H9 (cell line): ENCODE results near the gene MAPK8IP1. TPM values are rescaled to one million over a fixed set of nuclear protein-coding genes. Genes with fewer than 3 reads are reported as not detected.

Experiments used
- DNase-seq: peaks from one replicate; pipeline ENCODE4 v3.0.0-alpha.2; 2017
- H2AFZ ChIP-seq: one replicate; pipeline ENCODE4 v1.6.1; 2013; ENCODE audit warnings: mild to moderate bottlenecking, low read length, control low read depth, moderate library complexity
- H2AK5ac ChIP-seq: 2 replicates; pipeline ENCODE4 v1.6.1; 2013; ENCODE audit warnings: low read length, control low read depth, mixed read lengths; ENCODE audit not compliant: insufficient read length
- H2BK120ac ChIP-seq: one replicate; pipeline ENCODE4 v1.6.1; 2013; ENCODE audit warnings: low read depth, mild to moderate bottlenecking, low read length, control low read depth, inconsistent platforms; ENCODE audit not compliant: poor library complexity, severe bottlenecking
- H2BK12ac ChIP-seq: 2 replicates; pipeline ENCODE4 v1.6.1; 2013; ENCODE audit warnings: low read length, control low read depth, mixed read lengths, low read depth; ENCODE audit not compliant: insufficient read length
- H2BK15ac ChIP-seq: 2 replicates; pipeline ENCODE4 v1.6.1; 2013; ENCODE audit warnings: low read depth, low read length, control low read depth
- H2BK20ac ChIP-seq: one replicate; pipeline ENCODE4 v1.6.1; 2013; ENCODE audit warnings: low read depth, mild to moderate bottlenecking, low read length, control low read depth, inconsistent platforms; ENCODE audit not compliant: poor library complexity, severe bottlenecking
- H2BK5ac ChIP-seq: 2 replicates; pipeline ENCODE4 v1.6.1; 2013; ENCODE audit warnings: low read length, control low read depth, mixed read lengths; ENCODE audit not compliant: insufficient read length
- H3K14ac ChIP-seq: 2 replicates; pipeline ENCODE4 v1.6.1; 2013; ENCODE audit warnings: low read length, control low read depth; ENCODE audit not compliant: insufficient read depth
- H3K18ac ChIP-seq: 2 replicates; pipeline ENCODE4 v1.6.1; 2013; ENCODE audit warnings: low read depth, mild to moderate bottlenecking, mixed read lengths, low read length, control low read depth; ENCODE audit not compliant: insufficient read length
- H3K23ac ChIP-seq: 2 replicates; pipeline ENCODE4 v1.6.1; 2013; ENCODE audit warnings: low read length, control low read depth, mixed read lengths, low read depth; ENCODE audit not compliant: insufficient read length
- H3K23me2 ChIP-seq: 2 replicates; pipeline ENCODE4 v1.6.1; 2013; ENCODE audit warnings: low read depth, mild to moderate bottlenecking, mixed read lengths, low read length, control low read depth; ENCODE audit not compliant: insufficient read length, poor library complexity, severe bottlenecking
- H3K27ac ChIP-seq: 2 replicates; pipeline ENCODE4 v1.5.1; 2013; ENCODE audit warnings: low read length, control low read depth, mixed read lengths, low read depth; ENCODE audit not compliant: insufficient read length
- H3K27me3 ChIP-seq: 2 replicates; pipeline ENCODE4 v1.6.1; 2013; ENCODE audit warnings: low read length, control low read depth, inconsistent platforms; ENCODE audit not compliant: insufficient read depth
- H3K4ac ChIP-seq: 2 replicates; pipeline ENCODE4 v1.6.1; 2013; ENCODE audit warnings: low read depth, mild to moderate bottlenecking, control low read depth, inconsistent platforms, low read length, moderate library complexity
- H3K4me1 ChIP-seq: 2 replicates; pipeline ENCODE4 v1.6.1; 2013; ENCODE audit warnings: low read length, control low read depth, inconsistent platforms; ENCODE audit not compliant: insufficient read depth
- H3K4me2 ChIP-seq: 2 replicates; pipeline ENCODE4 v1.6.1; 2013; ENCODE audit warnings: low read length, control low read depth, mixed read lengths; ENCODE audit not compliant: insufficient read length, insufficient read depth
- H3K56ac ChIP-seq: 2 replicates; pipeline ENCODE4 v1.6.1; 2013; ENCODE audit warnings: low read depth, mild to moderate bottlenecking, mixed read lengths, low read length, control low read depth; ENCODE audit not compliant: insufficient read length
- H3K79me1 ChIP-seq: 2 replicates; pipeline ENCODE4 v1.6.1; 2013; ENCODE audit warnings: low read depth, mild to moderate bottlenecking, moderate library complexity, low read length, control low read depth, inconsistent platforms; ENCODE audit not compliant: insufficient read depth, poor library complexity, severe bottlenecking
- H3K79me2 ChIP-seq: 2 replicates; pipeline ENCODE4 v1.6.1; 2013; ENCODE audit warnings: low read length, control low read depth, inconsistent platforms; ENCODE audit not compliant: insufficient read depth
- H3K9ac ChIP-seq: 2 replicates; pipeline ENCODE4 v1.6.1; 2013; ENCODE audit warnings: low read length, control low read depth, mixed read lengths; ENCODE audit not compliant: insufficient read length; ENCODE audit errors: extremely low read depth
- H3K9me3 ChIP-seq: one replicate; pipeline ENCODE4 v1.6.1; 2013; ENCODE audit warnings: low read depth, low read length, inconsistent platforms; ENCODE audit not compliant: control insufficient read depth
- H3T11ph ChIP-seq: one replicate; pipeline ENCODE4 v1.6.1; 2013; ENCODE audit warnings: mild to moderate bottlenecking, low read length, control low read depth, inconsistent platforms
- H4K20me1 ChIP-seq: one replicate; pipeline ENCODE4 v1.6.1; 2013; ENCODE audit not compliant: control insufficient read depth, insufficient read length, insufficient read depth
- H4K5ac ChIP-seq: 2 replicates; pipeline ENCODE4 v1.6.1; 2013; ENCODE audit warnings: low read depth, mild to moderate bottlenecking, mixed read lengths, low read length, control low read depth; ENCODE audit not compliant: insufficient read length
- H4K8ac ChIP-seq: replicated peaks from 2 replicates; pipeline ENCODE4 v1.6.1; 2013; ENCODE audit warnings: low read length, control low read depth, mixed read lengths, low read depth; ENCODE audit not compliant: insufficient read length
- H4K91ac ChIP-seq: 2 replicates; pipeline ENCODE4 v1.6.1; 2013; ENCODE audit warnings: low read depth, mild to moderate bottlenecking, moderate library complexity, mixed read lengths, low read length, control low read depth; ENCODE audit not compliant: insufficient read length
- H3K27ac Mint-ChIP-seq, 3 experiments: 2 replicates in 2 of 3; 3 replicates in 1 of 3; pipeline ENCODE4 v1.8.0; 2020 to 2021; ENCODE audit warnings: mixed read lengths in 3 of 3, mild to moderate bottlenecking in 1 of 3, moderate library complexity in 1 of 3
- H3K27me3 Mint-ChIP-seq: 2 replicates; pipeline ENCODE4 v1.8.0; 2021; ENCODE audit warnings: low read depth, mild to moderate bottlenecking, moderate library complexity, mixed read lengths
- H3K36me3 Mint-ChIP-seq, 3 experiments: 2 replicates in 2 of 3; 3 replicates in 1 of 3; pipeline ENCODE4 v1.8.0; 2020 to 2021; ENCODE audit warnings: low read depth in 3 of 3, mixed read lengths in 3 of 3; ENCODE audit not compliant: insufficient read depth in 1 of 3
- H3K4me1 Mint-ChIP-seq, 2 experiments: 2 replicates each; pipeline ENCODE4 v1.8.0; 2020; ENCODE audit warnings: mixed read lengths in 2 of 2
- H3K4me3 Mint-ChIP-seq, 2 experiments: 2 replicates in 1 of 2; 3 replicates in 1 of 2; pipeline ENCODE4 v1.8.0; 2020 to 2021; ENCODE audit warnings: mild to moderate bottlenecking in 2 of 2, mixed read lengths in 2 of 2, moderate library complexity in 1 of 2
- H3K9me3 Mint-ChIP-seq, 2 experiments: 2 replicates in 1 of 2; 3 replicates in 1 of 2; pipeline ENCODE4 v1.8.0; 2020; ENCODE audit warnings: mild to moderate bottlenecking in 2 of 2, mixed read lengths in 2 of 2, moderate library complexity in 1 of 2
- CTCF ChIP-seq: fragments of 200-600 bp; sonication (generic); conservative IDR thresholded peaks from 3 replicates; pipeline ENCODE4 v1.8.0; 2021; ENCODE audit warnings: antibody characterized with exemption, mild to moderate bottlenecking
- WGBS: extraction: QIAGEN DNeasy Blood & Tissue Kit; methylation state at CpG from one replicate; pipeline ENCODE4 v1.1.7; 2013; ENCODE audit warnings: missing lambda C conversion rate, low lambda C conversion rate, mixed read lengths; ENCODE audit not compliant: insufficient read length; ENCODE audit errors: extremely low coverage; 5-methylcytosine and 5-hydroxymethylcytosine counted together
- total RNA-seq: library from RNA; stranded (reverse); gene quantifications from 2 replicates; pipeline ENCODE4 v1.2.1, GENCODE V29; 2021

MAPK8IP1 gene
- total RNA-seq, 1 experiment from 2014 or later: 30.2 TPM

GRCh38 chr11:45920531-45921477 lies 35.4 kb downstream of the MAPK8IP1 start:
- Histone ChIP-seq H2BK120ac (no peak overlapping the region), H3K27me3 (no peaks in the 10 kb centered on the region; the same call in 1 of the 2 replicates), H4K8ac (no peak overlapping the region), H3T11ph (no peak overlapping the region), H3K23ac (no peak overlapping the region), H3K79me2 (no peaks in the 10 kb centered on the region; the same call in 1 of the 2 replicates), H2BK12ac (no peak overlapping the region), H3K9ac (no peak overlapping the region), H2AFZ (no peak overlapping the region), H2BK20ac (no peak overlapping the region), H2BK15ac (no peak overlapping the region), H3K4ac (no peak overlapping the region), H4K20me1 (no peaks in the 10 kb centered on the region), H3K56ac (no peak overlapping the region), H4K5ac (no peak overlapping the region), H3K4me1 (no peaks in the 10 kb centered on the region), H3K27ac (no peak overlapping the region), H3K4me2 (peak overlapping the region; percentile 45), H3K18ac (peak overlapping the region; percentile 13), H4K91ac (no peak overlapping the region), H3K79me1 (no peaks in the 10 kb centered on the region), H3K23me2 (peaks cover 8% of the 10 kb centered on the region), H3K14ac (0 out of 2 replicates have a peak overlapping the region, but pooled peaks have one; percentile 19), H2BK5ac (no peak overlapping the region), H3K9me3 (no peaks in the 10 kb centered on the region), H2AK5ac (no peak overlapping the region)
- WGBS: no CpG with 5 or more reads among the region's 6 CpGs
- Mint-ChIP-seq H3K36me3 (peaks cover 10 to 22% (median 17%) of the 10 kb centered on the region in 3 experiments), H3K4me1 (peaks cover 35 to 48% of the 10 kb centered on the region in 2 experiments), H3K9me3 (no peaks in the 10 kb centered on the region; a peak in 1 of 5 replicates), H3K27ac (peak overlapping the region; percentile 95 to 98 (median 96); a peak in 6 of 7 replicates), H3K27me3 (peaks cover 2% of the 10 kb centered on the region; the same call in 1 of the 2 replicates), H3K4me3 (peak overlapping the region; percentile 66 to 81)
- no peak for DNase-seq
- TF ChIP-seq CTCF: no peak
